ENCODE measurements around the gene ROPN1L. TPM values are rescaled to one million over a fixed set of nuclear protein-coding genes. Genes with fewer than 3 reads are reported as not detected.

The ROPN1L gene
- total and polyA plus RNA-seq, 2 of the 13 experiments (the other 11 are each of a cell fraction or from before 2014, with no cell fraction given), result not detected

DNA sequence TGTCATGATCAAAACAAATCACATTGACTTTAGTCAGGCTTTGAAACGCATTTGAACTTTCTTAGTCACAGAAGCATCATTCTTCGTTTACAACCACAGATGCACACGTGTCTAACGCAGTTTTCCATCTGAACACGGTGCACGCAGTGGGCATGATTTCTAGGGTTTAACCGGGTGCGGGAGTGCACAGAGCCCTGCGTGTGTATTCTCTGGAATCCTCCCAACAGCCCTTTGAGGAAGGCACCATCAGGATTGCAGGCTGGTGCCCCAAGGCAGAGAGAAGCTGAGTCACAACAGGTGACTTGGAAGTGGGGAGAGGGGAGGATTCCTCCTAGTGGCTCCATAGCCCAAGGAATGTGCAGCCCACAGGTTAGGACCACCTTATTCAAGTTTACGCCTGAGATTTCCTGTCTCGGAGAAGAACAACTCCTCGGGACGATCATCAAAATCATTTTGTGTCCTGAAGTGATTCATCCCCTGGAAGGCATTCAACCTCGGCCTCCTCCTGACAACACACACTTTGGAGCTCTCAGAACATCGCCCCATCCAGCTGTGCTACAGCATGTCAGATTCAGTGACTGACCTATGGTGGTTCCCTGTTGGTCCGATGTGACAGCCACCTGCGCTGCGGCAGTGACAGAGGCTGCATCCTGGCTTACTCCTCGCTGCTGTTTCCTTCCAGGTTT, 13.1 kb downstream of the ROPN1L start (continued):
- TF ChIP-seq ZGPAT (CRISPR knock-in tag; IDR thresholded peaks at IDR 0.05), result no peak
- no peak for TF ChIP-seq ZNF430 (CRISPR knock-in tag; IDR thresholded peaks at IDR 0.05)
- no peak for TF ChIP-seq ZNF333 (CRISPR knock-in tag; IDR thresholded peaks at IDR 0.05; ENCODE audit: borderline replicate concordance)
- TF ChIP-seq ZNF747 (CRISPR knock-in tag; IDR thresholded peaks at IDR 0.05; ENCODE audit: borderline replicate concordance), result no peak
- no peak for TF ChIP-seq CAMTA2 (CRISPR knock-in tag; IDR thresholded peaks at IDR 0.05; ENCODE audit: borderline replicate concordance)
- TF ChIP-seq ZNF235 (CRISPR knock-in tag; IDR thresholded peaks at IDR 0.05; ENCODE audit: borderline replicate concordance), result no peak
- no peak for TF ChIP-seq CBX1 (IDR thresholded peaks at IDR 0.05; ENCODE audit: low read depth)
- TF ChIP-seq TFDP2 (CRISPR knock-in tag; IDR thresholded peaks at IDR 0.05), result no peak

DNA sequence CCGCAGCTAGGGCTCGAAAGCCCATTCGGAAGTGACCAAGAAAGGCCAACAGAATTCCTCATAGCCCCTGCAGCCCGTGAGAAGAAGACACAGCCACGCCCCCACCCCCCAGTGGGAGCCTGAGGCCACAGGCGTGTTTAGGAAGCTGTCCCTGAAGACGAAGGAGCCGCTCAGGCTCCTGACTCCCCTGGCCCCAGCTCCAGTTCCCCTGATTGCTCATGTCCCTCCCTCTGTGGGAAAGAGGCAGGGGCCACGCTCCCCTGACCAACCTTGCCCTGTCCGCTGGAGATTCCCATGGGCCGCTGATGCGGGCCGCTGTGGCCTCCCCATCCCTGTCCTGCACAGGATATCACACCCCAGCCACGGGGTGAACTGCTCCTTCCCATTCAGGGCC, 13.6 kb downstream of the ROPN1L start:
- ChIA-PET CTCF (ENCODE audit: low intra/inter-chr PET ratio, low total read pairs) (no interaction called here), POLR2A (no interaction called here)
- Histone ChIP-seq H3K4me2 (ENCODE audit: low read depth, low read length) (no peak overlapping the region), H3K79me2 (ENCODE audit: insufficient read depth, low read length) (no peaks in the 10 kb centered on the region), H3K36me3 (replicated peaks in 1 of 2; ENCODE audit: control insufficient read depth in 1 of 2, insufficient read depth in 2 of 2, low read length in 2 of 2) (no peaks in the 10 kb centered on the region), H3K27ac (ENCODE audit: extremely low read length, insufficient read depth, low read length) (no peak overlapping the region), H3K4me1 (ENCODE audit: insufficient read depth, low read length) (no peaks in the 10 kb centered on the region), H3K4me3 (replicated peaks in 1 of 3; ENCODE audit: insufficient read depth in 1 of 3, low read depth in 2 of 3, low read length in 3 of 3) (no peak overlapping the region), H2AFZ (ENCODE audit: low read length) (no peak overlapping the region), H3K9me3 (ENCODE audit: low read length) (no peaks in the 10 kb centered on the region), H4K20me1 (ENCODE audit: insufficient read depth, low read length) (no peaks in the 10 kb centered on the region; the same call in 1 of the 2 replicates), H3K27me3 (ENCODE audit: control insufficient read depth in 1 of 2, insufficient read depth in 2 of 2, low read length in 2 of 2) (peaks cover 1 to 32% of the 10 kb centered on the region in 2 experiments; a peak in 3 of 5 replicates), H3K9ac (ENCODE audit: insufficient read depth, low read depth, low read length) (no peak overlapping the region)
- FAIRE-seq (no peak), ATAC-seq (no peak), DNase-seq (ENCODE audit: low spot score) (no peak)
- no TSS peak for BruUV-seq (replicated peaks)
- no peak for TF ChIP-seq ZNF121 (CRISPR knock-in tag; IDR thresholded peaks at IDR 0.05)
- in situ Hi-C loops (cut with HindIII; ENCODE audit: extremely low pct_ligation_motif_present, low pct_unique_long_range_greater_than_20kb), result no loop called here
- intact Hi-C loops (cut with micrococcal nuclease; ENCODE audit: unreplicated experiment), result loop anchor here (10.0 kb wide), 1 partner anchor 730 kb away; no protein-coding TSS in a partner anchor
- WGBS (ENCODE audit: low lambda C conversion rate), result 33% methylated on average over 6 of the region's 14 CpGs
